Activated CD4-positive, alpha-beta T cell treated with anti-CD3 and anti-CD28 coated beads for 4 hours (primary cell): ENCODE measurements around the gene S1PR3.

Experiments
- DNase-seq, 2 donors: peaks; one replicate each; pipeline ENCODE4 v3.0.0-alpha.2; 2020

The S1PR3 gene

DNA sequence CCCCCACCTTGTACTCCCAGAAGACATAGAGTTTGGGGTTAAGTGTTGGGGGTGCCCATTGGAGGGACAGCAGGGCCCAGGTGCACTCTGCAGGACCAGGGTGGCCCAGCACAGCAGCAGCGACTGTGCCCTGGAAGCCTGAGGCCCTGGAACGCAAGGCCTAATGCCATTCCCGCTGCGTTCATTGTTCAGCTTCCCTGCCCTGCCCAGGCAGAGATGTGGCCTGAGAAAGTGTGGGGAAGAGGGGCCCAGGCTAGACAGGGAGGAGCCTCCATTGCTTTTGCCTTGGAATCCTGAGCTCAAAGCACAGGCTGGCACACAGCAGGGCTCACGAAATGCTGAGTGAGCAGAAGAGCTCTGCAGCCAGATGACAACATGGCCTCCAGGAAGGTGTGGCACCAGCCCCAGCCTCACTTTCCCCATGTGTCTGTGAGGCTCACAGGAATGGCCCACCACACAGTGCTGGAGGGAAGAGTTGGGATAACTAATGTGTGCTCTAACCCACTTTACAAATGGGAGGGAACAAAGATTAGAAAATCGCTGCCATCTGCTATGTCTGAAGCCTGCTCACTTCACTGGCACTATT is 19.4 kb downstream of the S1PR3 start:
- DNase-seq: no peak

GRCh38 chr9:89011683-89012082 is 20.4 kb downstream of the S1PR3 start:
- DNase-seq: no peak

DNA sequence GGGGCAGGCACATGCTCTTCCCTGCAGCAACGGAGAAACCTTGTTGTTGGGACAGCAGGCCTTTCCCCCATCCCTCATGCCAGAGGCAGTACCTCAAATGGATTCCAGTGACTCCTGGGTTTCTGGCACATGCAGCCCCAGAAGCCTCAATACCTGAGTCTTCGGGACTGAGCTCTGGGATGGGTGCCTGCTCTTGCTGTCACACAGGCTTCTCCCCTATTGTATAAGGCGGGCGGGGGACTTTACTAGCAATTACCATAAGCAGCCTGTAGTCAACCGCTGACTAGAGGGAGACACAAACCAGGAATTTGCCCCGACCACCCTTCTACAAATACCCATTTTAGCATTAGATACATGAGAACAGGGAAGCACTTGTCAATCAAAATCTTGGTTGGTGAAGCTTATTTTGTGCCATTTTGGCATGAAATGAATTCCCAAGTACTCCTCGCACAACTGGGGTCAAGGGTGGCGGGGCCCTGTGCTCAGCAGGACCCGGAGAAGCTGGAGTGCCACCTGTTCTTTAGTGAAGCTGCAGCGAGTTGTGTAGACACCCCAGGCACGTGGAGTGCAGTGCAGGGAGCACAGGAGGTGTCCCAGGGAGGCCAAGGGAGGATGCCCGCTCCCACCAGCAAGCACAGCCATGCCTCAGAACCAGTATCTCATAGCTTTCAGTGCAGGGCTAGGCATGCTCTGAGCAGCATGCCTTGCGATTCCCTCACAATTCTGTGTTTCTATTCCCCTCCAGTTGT is 21.2 kb downstream of the S1PR3 start:
- DNase-seq: no peak

DNA sequence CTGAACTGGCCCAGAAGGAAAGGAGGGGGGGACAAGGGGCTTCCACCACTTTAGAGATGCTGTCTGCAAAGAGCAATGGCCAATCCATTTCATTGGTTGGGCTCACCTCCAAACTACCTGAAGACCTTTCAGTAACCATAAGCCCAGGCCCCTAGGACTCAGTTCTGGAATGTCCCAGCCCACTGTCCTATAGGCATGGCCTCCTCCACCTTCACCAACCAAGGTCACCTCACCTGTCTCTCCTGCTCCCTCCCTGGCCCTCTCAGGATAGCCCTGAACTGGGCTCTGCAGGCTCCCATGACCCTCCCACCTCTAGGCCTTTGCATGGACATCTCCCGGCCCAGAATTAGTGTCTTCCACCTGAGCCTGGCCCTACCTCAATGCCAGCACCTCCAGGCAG is 22.4 kb downstream of the S1PR3 start:
- DNase-seq: no peak

GRCh38 chr9:89014153-89014552 is 22.9 kb downstream of the S1PR3 start:
- no peak for DNase-seq

DNA sequence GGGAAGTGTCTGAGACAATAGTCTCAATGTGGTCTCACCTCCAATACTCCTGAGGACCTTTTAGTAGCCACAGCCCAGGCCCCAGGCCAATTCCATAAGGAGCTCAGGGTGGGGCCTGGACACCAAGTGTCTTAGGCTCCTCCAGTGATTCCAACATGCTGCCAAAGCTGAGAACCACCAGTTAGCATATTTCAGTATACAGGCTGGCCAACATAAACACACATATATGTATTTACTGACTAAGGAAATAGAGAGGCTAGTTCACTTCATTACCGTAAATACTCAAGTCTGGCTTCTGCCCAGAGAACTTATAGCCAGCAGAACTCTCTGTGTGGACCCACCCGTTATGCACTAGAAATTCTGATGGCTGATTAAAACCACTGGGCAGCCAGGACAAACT is 24.1 kb downstream of the S1PR3 start:
- DNase-seq: no peak

DNA sequence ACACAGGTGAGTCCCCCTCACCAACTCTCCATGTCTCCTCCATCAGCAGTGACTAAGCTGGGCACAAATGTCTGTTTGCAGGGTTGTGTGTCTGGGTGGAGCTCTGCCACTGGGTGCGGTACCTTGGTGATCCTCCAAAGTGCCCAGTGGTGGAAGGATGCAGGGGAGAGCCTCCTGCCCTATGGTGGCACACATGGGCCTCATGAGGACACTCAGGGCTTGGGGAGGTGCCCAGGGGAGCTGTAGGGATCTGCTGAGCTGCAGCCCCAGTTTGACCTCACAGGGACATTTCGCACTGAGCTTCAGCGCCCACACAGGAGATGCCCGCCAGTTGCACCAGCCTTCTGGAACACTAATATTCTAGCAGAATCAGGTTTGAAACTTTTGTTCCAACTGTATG is 29.5 kb downstream of the S1PR3 start:
- DNase-seq: no peak

GRCh38 chr9:89021154-89021803 is 30.0 kb downstream of the S1PR3 start:
- no peak for DNase-seq

DNA sequence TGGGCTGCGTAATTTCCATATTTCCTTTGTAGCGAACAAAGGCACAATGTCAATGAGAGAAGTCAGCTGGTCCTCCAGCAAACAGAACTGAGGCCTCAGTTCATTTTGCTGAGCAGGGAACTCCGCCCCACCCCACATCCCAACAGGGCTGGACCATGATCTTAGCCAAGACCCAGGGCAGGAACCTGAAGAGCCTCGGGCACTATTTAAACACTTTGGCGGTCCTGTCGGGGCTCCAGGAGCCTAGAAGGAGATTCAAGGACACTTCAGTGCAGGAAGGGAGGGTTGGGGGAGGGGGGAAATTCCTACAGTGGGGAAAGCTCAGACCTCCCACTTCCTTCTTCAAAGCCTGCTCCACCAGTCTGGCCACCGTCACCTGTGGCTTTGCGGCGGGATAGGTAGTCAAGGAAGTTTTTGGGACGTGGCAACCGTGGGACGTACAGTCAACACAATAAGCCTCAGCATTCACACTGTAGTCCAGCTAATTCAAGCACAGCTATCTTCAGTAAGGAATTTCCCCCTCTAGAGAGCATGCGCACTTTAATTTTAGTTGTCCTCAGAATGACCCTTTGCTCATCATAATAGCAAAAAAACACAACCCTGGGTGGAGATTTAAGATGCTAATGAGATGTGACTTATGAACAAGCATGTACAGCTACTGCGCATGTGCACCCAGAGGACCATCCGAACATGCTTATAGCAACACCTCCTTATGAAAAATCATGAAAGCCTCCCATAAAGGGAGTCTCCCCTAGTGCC is 30.9 kb downstream of the S1PR3 start:
- no peak for DNase-seq

DNA sequence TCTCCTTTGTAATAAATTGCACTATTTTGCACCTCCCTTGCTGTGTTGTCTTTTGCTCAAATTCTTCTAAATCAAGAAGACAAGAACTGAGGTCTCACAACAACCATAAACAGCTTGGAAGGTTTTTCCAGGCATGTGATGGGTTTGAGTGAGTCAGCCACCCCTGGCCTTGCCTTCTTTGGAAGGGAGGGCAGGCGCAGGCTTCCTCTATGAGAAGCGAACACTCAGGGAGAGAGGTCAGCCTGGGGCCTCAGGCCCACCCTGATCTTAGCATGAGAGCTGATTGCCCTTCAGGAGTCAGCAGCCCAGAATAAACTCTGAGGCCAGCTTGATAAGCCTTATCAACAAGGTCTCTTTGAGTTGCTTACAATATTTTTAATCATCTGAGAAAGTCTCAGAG is 31.6 kb downstream of the S1PR3 start:
- no peak for DNase-seq

GRCh38 chr9:89023740-89024139 is 32.5 kb downstream of the S1PR3 start:
- DNase-seq: no peak

- DNase-seq: no peak
Observed at GRCh38 chr9:89024727-89025126, 33.5 kb downstream of the S1PR3 start.

- DNase-seq: no peak
Observed at GRCh38 chr9:89025553-89025952, 34.3 kb downstream of the S1PR3 start.

GRCh38 chr9:89026876-89027275 is 35.6 kb downstream of the S1PR3 start:
- DNase-seq: no peak

- DNase-seq: no peak
Observed at GRCh38 chr9:89029788-89030187, 38.5 kb downstream of the S1PR3 start.

GRCh38 chr9:89032173-89032572 is 40.9 kb downstream of the S1PR3 start:
- no peak for DNase-seq

- no peak for DNase-seq
Observed at GRCh38 chr9:89032661-89033060, 41.4 kb downstream of the S1PR3 start.

- DNase-seq: no peak
Observed at GRCh38 chr9:89036383-89036782, 45.1 kb downstream of the S1PR3 start.

- DNase-seq: no peak
Observed at GRCh38 chr9:89036891-89037290, 45.6 kb downstream of the S1PR3 start.

DNA sequence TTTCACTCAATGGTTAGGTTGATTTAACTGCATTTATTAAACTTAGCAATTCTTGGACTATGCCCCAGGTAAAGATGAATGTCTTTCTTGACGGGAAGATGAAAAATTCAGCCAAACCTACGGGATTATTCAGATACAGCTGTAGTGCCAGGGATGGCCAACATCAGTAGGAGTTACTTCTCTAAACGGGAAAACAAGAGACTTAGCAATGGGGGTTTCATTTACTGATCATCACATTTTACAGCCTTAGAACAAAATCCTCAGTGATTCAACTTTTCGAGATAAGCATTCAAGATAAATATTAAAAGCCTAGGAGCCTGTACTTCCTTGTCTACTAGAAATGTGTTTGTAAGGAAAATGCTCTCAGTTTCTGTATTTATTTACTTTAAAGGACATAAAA is 46.1 kb downstream of the S1PR3 start:
- no peak for DNase-seq

DNA sequence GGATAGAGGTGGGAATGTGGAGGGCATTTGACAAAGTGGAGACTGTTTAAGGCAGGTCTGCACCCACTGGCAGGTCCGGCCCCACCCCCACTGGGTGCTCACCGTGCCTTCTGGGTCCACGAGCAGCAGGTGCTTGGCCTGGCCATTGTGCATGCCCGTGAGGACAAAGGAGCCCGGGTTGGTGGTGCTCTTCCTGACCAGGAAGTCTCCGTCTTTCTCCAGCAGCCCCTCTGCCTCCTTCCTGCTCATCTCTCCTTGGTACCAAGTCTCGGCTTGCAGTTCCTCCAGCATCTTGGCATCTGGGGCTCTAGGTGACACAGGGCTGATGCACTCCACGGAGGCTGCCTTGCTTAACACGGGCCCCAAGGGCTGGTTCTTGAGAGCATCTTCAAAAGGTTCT is 46.6 kb downstream of the S1PR3 start:
- no peak for DNase-seq

- DNase-seq: no peak
Observed at GRCh38 chr9:89038382-89039103, 47.3 kb downstream of the S1PR3 start.

DNA sequence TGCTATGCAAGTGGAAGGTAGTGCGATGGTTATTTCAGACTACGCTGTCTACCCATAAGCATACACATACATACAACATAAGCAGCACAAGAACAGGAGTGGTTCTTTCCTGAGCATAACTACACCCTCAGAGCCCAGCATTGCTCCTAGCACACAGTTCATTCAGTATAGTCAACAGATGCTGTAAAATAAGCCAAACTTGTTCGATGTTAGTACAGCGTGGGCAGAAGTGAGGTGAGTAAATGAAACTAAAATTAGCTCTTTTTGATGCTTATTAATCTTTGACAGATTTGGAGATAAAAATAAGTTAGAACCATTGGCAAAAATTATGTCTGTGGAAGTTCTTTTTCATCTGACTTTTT is 47.8 kb downstream of the S1PR3 start:
- DNase-seq: no peak
